Lung (tissue), 12 donors: ENCODE results near the gene PCAT6. TPM values are rescaled to one million over a fixed set of nuclear protein-coding genes. Genes with fewer than 3 reads are reported as not detected.
"Not testable (repeated sequence)": the region's sequence is repeated elsewhere in the genome, so short reads cannot be mapped to it uniquely, and the experiment has no call there.

Experiments used
- ATAC-seq: fragments of 200-7000 bp; cut with Tn5 transposase; one replicate; pipeline ENCODE4 v1.9.1; 2020; ENCODE audit warnings: moderate number of reproducible peaks; ENCODE audit not compliant: insufficient read depth, low FRiP score
- DNase-seq, 3 donors: peaks; one replicate each; pipeline ENCODE4 v3.0.0-alpha.2; 2013 to 2017
- H3K27ac ChIP-seq, 2 donors: one replicate each; pipeline ENCODE4 v1.5.1; 2013; ENCODE audit warnings: mild to moderate bottlenecking in 2 of 2, moderate library complexity in 2 of 2, control low read depth in 1 of 2, inconsistent platforms in 1 of 2, low read depth in 1 of 2, low read length in 1 of 2
- H3K27me3 ChIP-seq, 3 donors: one replicate each; pipeline ENCODE4 v1.5.1; 2013; ENCODE audit warnings: low read length in 2 of 3; ENCODE audit not compliant: control insufficient read depth in 3 of 3, insufficient read depth in 3 of 3
- H3K36me3 ChIP-seq, 4 donors: one replicate each; pipeline ENCODE4 v1.5.1; 2013; ENCODE audit warnings: low read length in 4 of 4, mild to moderate bottlenecking in 1 of 4, moderate library complexity in 1 of 4; ENCODE audit not compliant: control insufficient read depth in 4 of 4, insufficient read depth in 4 of 4
- H3K4me1 ChIP-seq, 5 donors: one replicate each; pipeline ENCODE4 v1.5.1; 2013; ENCODE audit warnings: low read length in 5 of 5, mild to moderate bottlenecking in 2 of 5, moderate library complexity in 1 of 5; ENCODE audit not compliant: control insufficient read depth in 5 of 5, insufficient read depth in 5 of 5
- H3K4me3 ChIP-seq: one replicate; pipeline ENCODE4 v1.5.1; 2013; ENCODE audit warnings: mild to moderate bottlenecking, control low read depth, moderate library complexity
- H3K9ac ChIP-seq, 2 donors: one replicate each; pipeline ENCODE4 v1.5.1; 2013; ENCODE audit warnings: low read length in 2 of 2, control low read depth in 1 of 2; ENCODE audit not compliant: insufficient read depth in 1 of 2
- H3K9me3 ChIP-seq, 4 donors: one replicate each; pipeline ENCODE4 v1.5.1; 2013; ENCODE audit warnings: low read length in 3 of 4, mild to moderate bottlenecking in 1 of 4, moderate library complexity in 1 of 4; ENCODE audit not compliant: control insufficient read depth in 4 of 4, insufficient read depth in 3 of 4
- CTCF ChIP-seq: IDR thresholded peaks from 2 replicates; pipeline ENCODE4 v1.5.1; 2012; ENCODE audit warnings: mild to moderate bottlenecking; ENCODE audit errors: control extremely low read depth, extremely low read depth
- WGBS, 2 donors: extraction: QIAGEN DNeasy Blood & Tissue Kit; methylation state at CpG; one replicate each; pipeline ENCODE4 v1.1.7; 2013; 5-methylcytosine and 5-hydroxymethylcytosine counted together
- polyA plus RNA-seq, 2 donors: library from polyadenylated mRNA; stranded (reverse); fragments of 200-250 nt; gene quantifications; one replicate each; pipeline ENCODE4 v1.2.1, GENCODE V29; 2013
- total RNA-seq, 2 donors: library from RNA; depleted of rRNA in 1 of 2; stranded (reverse); fragments of >200 nt in 1 of 2; gene quantifications; one replicate each; pipeline ENCODE4 v1.2.1, GENCODE V29; 2014 to 2021
- donor health status: control.
- donor health status: control.
- donor health status: Bipolar disorder and iron deficiency.
- donor health status: healthy.
- donor health status: DM: yes; HTN: yes; CAD: no.

The PCAT6 gene
- total and polyA plus RNA-seq, 4 donors = 0.84 to 1.8 (median 1.3) TPM; not detected in 1

- Histone ChIP-seq H3K36me3 (no peaks in the 10 kb centered on the region), H3K4me1 (peaks cover 0 to 9% (median under 1%) of the 10 kb centered on the region in 5 donors), H3K9ac (no peak overlapping the region), H3K27ac (no peak overlapping the region), H3K9me3 (no peaks in the 10 kb centered on the region), H3K4me3 (no peak overlapping the region), H3K27me3 (no peaks in the 10 kb centered on the region)
- no peak for TF ChIP-seq CTCF
- ATAC-seq = no peak
- 78 to 81% methylated on average over 3 of the region's 3 CpGs for WGBS, 2 donors
- no peak for DNase-seq
Measured at GRCh38 chr1:202788800-202789199, 22.0 kb upstream of the PCAT6 start.

GRCh38 chr1:202791077-202791747, 19.5 kb upstream of the PCAT6 start:
- no peaks in the 10 kb centered on the region for H3K27me3 ChIP-seq
- H3K4me3 ChIP-seq = no peak overlapping the region
- H3K4me1 ChIP-seq = peaks cover 0 to 3% (median 2%) of the 10 kb centered on the region in 5 donors
- H3K27ac ChIP-seq = no peak overlapping the region
- no peak for TF ChIP-seq CTCF
- 68 to 74% methylated on average over 4 of the region's 4 CpGs for WGBS, 2 donors
- no peak overlapping the region for H3K9ac ChIP-seq
- no peak for ATAC-seq
- no peaks in the 10 kb centered on the region for H3K36me3 ChIP-seq
- no peaks in the 10 kb centered on the region for H3K9me3 ChIP-seq
- DNase-seq = no peak

- Histone ChIP-seq H3K4me3 (no peak overlapping the region), H3K36me3 (peaks cover 0 to 2% (median 0%) of the 10 kb centered on the region in 4 donors), H3K27ac (no peak overlapping the region), H3K4me1 (peaks cover 0 to 10% (median 3%) of the 10 kb centered on the region in 5 donors), H3K9me3 (no peaks in the 10 kb centered on the region), H3K27me3 (no peaks in the 10 kb centered on the region), H3K9ac (no peak overlapping the region)
- ATAC-seq (no peak), DNase-seq (no peak)
- no peak for TF ChIP-seq CTCF
Measured at GRCh38 chr1:202794051-202794740, 16.6 kb upstream of the PCAT6 start.

- H3K27me3 ChIP-seq, DNase-seq, H3K4me1 ChIP-seq, H3K9me3 ChIP-seq, H3K9ac ChIP-seq, ATAC-seq, H3K36me3 ChIP-seq, H3K4me3 ChIP-seq, H3K27ac ChIP-seq: not testable (repeated sequence)
- 88 to 95% methylated on average over 6 of the region's 6 CpGs for WGBS, 2 donors
Measured at GRCh38 chr1:202794931-202795330, 15.8 kb upstream of the PCAT6 start.
